Renal cortical epithelial cell (primary cell): ENCODE results near the gene C12orf75. TPM values are rescaled to one million over a fixed set of nuclear protein-coding genes. Genes with fewer than 3 reads are reported as not detected.

Experiments used
- DNase-seq: peaks from one replicate; pipeline ENCODE4 v3.0.0-alpha.2; 2011; ENCODE audit warnings: low read depth
- total RNA-seq: library from RNA; depleted of rRNA; stranded (reverse); fragments of >200 nt; gene quantifications from 2 replicates; pipeline ENCODE4 v1.2.3, GENCODE V29; 2014

C12orf75 gene
- total RNA-seq, 1 donor from 2014 or later, result 468 TPM

GRCh38 chr12:105418229-105418628, 87.7 kb downstream of the C12orf75 start:
- DNase-seq, result peak; percentile 93

- no peak for DNase-seq
These were observed 88.4 kb downstream of the C12orf75 start for GRCh38 chr12:105418821-105419291.

GRCh38 chr12:105419606-105420005, 89.1 kb downstream of the C12orf75 start:
- no peak for DNase-seq

DNA sequence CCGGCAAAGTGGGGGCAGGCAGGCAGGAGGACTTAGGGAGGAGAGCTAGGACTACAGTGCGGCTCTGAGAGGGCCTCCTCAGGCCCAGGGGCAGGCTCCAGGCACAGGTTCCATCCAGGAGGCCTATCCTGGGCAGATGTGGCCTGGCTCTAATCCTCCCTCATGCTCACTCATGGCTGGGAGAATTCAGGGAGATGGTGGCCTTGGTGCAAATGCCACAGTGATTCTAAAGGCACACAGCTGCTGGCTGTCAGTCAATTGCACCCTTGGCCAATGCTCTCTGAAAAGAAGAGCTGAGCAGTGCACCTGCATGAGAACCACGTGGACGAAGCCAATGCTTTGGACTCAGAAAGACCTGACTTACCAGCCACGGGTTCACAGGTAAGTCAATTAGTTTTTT, 89.6 kb downstream of the C12orf75 start:
- DNase-seq, result no peak

DNA sequence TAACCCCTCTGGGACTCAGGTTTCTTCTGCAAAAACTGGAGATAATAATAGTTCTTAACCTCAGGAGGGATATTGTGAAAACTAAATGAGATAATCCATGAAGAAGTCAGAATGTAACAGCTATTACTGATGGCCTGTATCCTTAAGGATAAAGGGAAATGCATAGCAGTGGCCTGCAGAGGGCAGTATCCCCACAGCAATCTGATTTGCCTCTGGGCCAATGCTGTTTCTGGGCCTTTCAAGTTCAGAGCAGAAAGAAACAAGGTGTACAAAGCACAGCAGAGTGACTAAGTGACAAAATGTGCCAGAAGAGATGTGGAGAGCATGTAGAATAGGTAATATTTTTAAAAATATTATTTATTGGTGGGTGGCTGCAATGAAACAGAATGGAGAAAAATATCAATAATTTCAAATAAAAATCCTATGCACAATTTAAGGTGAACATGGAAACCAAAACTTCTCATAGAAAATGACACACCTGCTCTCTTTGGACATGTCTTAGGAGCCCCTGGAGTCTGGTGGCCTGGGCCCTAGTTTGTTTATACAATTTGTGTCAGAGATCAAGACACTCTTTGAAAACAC, 90.3 kb downstream of the C12orf75 start:
- peak; percentile 65 for DNase-seq

Other genes with a start within 250 kb of the C12orf75 start
- 0.65 and 1.9 TPM in 2 replicates for gene ALDH1L2, start 246.2 kb upstream of the C12orf75 start, total RNA-seq
- gene WASHC4, start 223.0 kb upstream of the C12orf75 start, total RNA-seq, result 107 and 169 TPM in 2 replicates
- gene APPL2, start 94.5 kb upstream of the C12orf75 start, total RNA-seq, result 39.9 and 111 TPM in 2 replicates